Cardiac muscle cell (in vitro differentiated cells and primary cell): ENCODE data around the gene HSPB1. TPM values are rescaled to one million over a fixed set of nuclear protein-coding genes. Genes with fewer than 3 reads are reported as not detected.
A peak's percentile ranks its signal among the peaks of the same experiment; 100 is the strongest.
"Not testable (repeated sequence)": the region's sequence is repeated elsewhere in the genome, so short reads cannot be mapped to it uniquely, and the experiment has no call there.

Experiments
- DNase-seq, 2 donors: peaks; one replicate each; pipeline versions ENCODE4 v3.0.0 to v3.0.0-alpha.2; 2010 to 2017; ENCODE audit warnings: low read depth in 1 of 2, low spot score in 1 of 2
- H3K27ac ChIP-seq: fragments of 200-600 bp; sonication (generic); 2 replicates; pipeline ENCODE4 v1.5.1; 2016
- H3K27me3 ChIP-seq: fragments of 200-600 bp; sonication (generic); 2 replicates; pipeline ENCODE4 v1.6.0; 2016; ENCODE audit warnings: control low read depth
- H3K36me3 ChIP-seq: fragments of 200-600 bp; sonication (generic); 2 replicates; pipeline ENCODE4 v1.5.1; 2016; ENCODE audit warnings: control low read depth
- H3K4me1 ChIP-seq: fragments of 200-600 bp; sonication (generic); 2 replicates; pipeline ENCODE4 v1.8.1; 2017; ENCODE audit warnings: low read depth, mild to moderate bottlenecking, mixed run types
- H3K4me3 ChIP-seq: fragments of 200-600 bp; sonication (generic); 2 replicates; pipeline ENCODE4 v1.5.1; 2016; ENCODE audit warnings: mild to moderate bottlenecking
- H3K9me3 ChIP-seq: fragments of 200-600 bp; sonication (generic); 2 replicates; pipeline ENCODE4 v1.5.1; 2017; ENCODE audit warnings: low read depth, mild to moderate bottlenecking, control low read depth
- polyA plus RNA-seq: library from polyadenylated mRNA; unstranded; fragments of >200 nt; fragmentation: Nextera tagmentation; extraction: Ambion mirVana; gene quantifications from 2 replicates; pipeline ENCODE4 v1.2.1, GENCODE V29; 2016
- total RNA-seq: library from RNA; depleted of rRNA; stranded (reverse); fragments of >200 nt; gene quantifications from 2 replicates; pipeline ENCODE4 v1.2.3, GENCODE V29; 2016
- TF ChIP-seq, protein P1 (sequence below): IDR thresholded peaks from 2 replicates; pipeline ENCODE4 v1.5.1; 2012; ENCODE audit warnings: low read depth, mild to moderate bottlenecking, low read length

HSPB1 gene
- total and polyA plus RNA-seq, 2 experiments from 2014 or later, result 1,267 to 3,793 TPM

DNA sequence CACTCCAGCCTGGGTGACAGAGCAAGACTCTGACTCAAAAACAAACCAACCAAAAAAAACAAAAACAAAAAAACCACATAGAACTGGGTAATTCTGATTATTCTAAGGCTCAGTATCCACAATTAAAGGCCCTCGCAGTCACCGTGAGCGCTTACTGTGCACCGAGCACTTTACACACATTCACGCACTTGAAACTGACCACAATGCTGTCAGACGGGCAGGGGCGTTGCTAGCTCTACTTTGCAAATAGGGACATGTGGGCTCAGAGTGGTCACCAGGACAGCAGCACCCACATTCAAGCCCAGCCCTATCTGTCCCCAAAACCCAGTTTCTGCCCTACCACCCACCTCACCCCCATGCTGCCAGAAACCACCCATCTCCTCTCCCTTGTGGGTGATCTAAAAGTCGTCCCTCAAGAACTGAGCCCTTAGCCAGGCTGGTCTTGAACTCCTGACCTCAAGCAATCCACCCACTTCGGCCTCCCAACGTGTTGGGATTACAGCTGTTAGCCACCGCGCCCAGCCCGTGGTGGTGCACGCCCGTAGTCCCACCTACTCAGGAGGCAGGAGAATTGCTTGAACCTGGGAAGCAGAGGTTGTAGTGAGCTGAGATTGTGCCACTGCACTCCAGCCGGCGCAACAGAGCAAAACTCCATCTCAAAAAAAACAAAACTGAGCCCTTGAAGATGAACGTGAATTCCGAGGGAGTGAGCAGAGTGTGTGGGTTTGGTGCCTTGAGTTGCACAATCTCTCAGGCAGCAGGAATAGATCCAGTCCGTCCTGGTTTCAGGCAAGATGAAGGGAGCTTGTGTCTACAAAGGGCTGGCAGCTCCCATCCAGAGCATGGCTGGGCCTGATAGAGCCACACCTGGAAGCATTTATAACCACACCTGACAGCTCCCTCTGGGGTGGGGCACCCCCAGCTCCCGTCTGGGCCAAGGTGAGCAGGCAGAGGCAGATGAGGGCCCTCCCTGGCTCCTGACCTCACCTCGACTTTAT, 5.4 kb upstream of the HSPB1 start:
- Histone ChIP-seq H3K4me1 (peaks cover 4% of the 10 kb centered on the region), H3K27me3 (no peaks in the 10 kb centered on the region), H3K36me3 (no peaks in the 10 kb centered on the region), H3K27ac (peak overlapping the region; percentile 13), H3K9me3 (no peaks in the 10 kb centered on the region), H3K4me3 (no peak overlapping the region)
- peak in 1 of 2 donors; percentile 95 for DNase-seq
- TF ChIP-seq, protein P1, sequence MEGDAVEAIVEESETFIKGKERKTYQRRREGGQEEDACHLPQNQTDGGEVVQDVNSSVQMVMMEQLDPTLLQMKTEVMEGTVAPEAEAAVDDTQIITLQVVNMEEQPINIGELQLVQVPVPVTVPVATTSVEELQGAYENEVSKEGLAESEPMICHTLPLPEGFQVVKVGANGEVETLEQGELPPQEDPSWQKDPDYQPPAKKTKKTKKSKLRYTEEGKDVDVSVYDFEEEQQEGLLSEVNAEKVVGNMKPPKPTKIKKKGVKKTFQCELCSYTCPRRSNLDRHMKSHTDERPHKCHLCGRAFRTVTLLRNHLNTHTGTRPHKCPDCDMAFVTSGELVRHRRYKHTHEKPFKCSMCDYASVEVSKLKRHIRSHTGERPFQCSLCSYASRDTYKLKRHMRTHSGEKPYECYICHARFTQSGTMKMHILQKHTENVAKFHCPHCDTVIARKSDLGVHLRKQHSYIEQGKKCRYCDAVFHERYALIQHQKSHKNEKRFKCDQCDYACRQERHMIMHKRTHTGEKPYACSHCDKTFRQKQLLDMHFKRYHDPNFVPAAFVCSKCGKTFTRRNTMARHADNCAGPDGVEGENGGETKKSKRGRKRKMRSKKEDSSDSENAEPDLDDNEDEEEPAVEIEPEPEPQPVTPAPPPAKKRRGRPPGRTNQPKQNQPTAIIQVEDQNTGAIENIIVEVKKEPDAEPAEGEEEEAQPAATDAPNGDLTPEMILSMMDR, result no peak

DNA sequence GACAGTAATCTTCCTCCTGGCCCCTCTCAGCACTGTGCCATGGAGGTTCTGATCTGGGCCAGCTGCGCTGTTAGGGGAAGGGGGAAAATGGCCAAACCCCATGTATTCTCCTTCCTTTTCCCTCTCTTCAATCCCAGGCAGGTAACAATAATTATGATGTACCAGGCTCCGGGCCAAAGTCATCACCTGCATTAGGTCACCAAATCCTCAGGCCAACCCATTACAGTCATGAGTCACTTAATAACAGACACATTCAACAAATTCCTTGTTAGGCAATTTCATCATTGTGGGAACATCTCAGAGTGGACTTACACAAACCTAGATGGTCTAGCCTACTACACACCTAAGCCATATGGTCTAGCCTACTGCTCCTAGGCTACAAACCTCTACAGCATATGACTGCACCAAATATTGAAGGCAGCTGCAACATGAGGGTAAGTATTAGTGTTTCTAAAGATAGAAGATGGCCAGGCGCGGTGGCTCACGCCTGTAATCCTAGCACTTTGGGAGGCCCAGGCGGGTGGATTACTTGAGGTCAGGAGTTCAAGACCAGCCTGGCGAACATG, 2.2 kb upstream of the HSPB1 start:
- no peak overlapping the region for H3K27ac ChIP-seq
- peak in 1 of 2 donors; percentile 59 for DNase-seq
- peaks cover 5% of the 10 kb centered on the region for H3K36me3 ChIP-seq
- no peaks in the 10 kb centered on the region for H3K4me1 ChIP-seq
- TF ChIP-seq, protein P1, result no peak
- H3K27me3 ChIP-seq, result no peaks in the 10 kb centered on the region
- no peak overlapping the region for H3K4me3 ChIP-seq
- H3K9me3 ChIP-seq, result no peaks in the 10 kb centered on the region

DNA sequence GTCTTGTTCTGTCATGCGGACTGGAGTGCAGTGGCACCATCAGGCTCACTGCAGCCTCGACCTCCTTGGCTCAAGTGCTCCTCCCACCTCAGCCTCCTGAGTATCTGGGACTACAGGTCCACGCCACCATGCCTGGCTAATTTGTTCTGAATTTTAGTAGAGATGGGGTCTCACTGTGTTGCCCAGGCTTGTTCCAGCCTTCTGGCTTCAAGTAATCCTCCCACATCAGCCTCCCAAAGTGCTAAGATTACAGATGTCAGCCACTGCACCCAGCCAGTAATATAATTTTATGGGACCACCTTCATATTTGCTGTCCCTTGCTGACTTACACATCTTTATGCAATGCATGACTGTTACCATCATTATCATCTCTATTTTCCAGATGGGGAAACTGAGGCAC, 1.5 kb upstream of the HSPB1 start:
- DNase-seq, result no peak
- H3K27ac ChIP-seq, result no peak overlapping the region
- peaks cover under 1% of the 10 kb centered on the region for H3K4me1 ChIP-seq
- TF ChIP-seq, protein P1, result no peak
- no peaks in the 10 kb centered on the region for H3K9me3 ChIP-seq
- no peaks in the 10 kb centered on the region for H3K27me3 ChIP-seq
- peaks cover 5% of the 10 kb centered on the region for H3K36me3 ChIP-seq
- H3K4me3 ChIP-seq, result no peak overlapping the region

DNA sequence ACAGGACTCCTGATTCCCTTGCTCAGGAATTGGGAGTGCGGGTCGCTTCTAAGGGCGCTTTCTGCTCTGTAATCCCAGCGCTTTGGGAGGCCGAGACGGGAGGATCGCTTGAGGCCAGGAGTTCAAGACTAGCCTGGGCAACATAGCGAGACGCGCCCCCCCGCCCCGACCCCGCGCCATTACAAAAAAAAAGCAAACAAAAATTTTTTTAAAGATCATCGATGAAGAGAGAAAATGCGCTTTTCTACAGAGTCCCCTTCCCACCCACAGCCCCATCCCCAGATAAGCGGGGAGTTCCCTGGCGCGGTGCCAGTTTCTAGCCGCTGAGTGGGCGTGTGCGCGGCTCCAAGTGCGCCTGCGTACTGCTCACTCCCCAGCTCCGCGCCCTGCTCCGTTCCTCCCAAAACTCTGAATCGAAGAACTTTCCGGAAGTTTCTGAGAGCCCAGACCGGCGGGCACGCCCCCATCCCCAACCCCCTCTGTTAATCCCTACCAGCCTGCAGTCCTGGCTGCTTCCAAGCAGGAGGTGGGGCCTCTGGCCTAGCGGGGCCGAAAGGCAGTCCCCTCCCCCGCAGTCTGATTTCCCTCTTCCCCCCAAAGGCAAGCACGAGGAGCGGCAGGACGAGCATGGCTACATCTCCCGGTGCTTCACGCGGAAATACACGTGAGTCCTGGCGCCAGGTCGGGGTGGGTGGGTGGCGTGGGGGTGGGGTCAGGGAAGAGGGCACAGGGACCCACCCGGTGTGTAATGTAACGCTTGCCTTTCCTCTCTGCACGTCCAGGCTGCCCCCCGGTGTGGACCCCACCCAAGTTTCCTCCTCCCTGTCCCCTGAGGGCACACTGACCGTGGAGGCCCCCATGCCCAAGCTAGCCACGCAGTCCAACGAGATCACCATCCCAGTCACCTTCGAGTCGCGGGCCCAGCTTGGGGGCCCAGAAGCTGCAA, 1.0 kb downstream of the HSPB1 start:
- peak; percentile 92 to 97 for DNase-seq
- Histone ChIP-seq H3K36me3 (peaks cover 5% of the 10 kb centered on the region), H3K4me3 (peak overlapping the region; percentile 65), H3K9me3 (no peaks in the 10 kb centered on the region), H3K27ac (peak overlapping the region; percentile 91), H3K27me3 (no peaks in the 10 kb centered on the region), H3K4me1 (peaks cover 15% of the 10 kb centered on the region)
- TF ChIP-seq, protein P1, result no peak

DNA sequence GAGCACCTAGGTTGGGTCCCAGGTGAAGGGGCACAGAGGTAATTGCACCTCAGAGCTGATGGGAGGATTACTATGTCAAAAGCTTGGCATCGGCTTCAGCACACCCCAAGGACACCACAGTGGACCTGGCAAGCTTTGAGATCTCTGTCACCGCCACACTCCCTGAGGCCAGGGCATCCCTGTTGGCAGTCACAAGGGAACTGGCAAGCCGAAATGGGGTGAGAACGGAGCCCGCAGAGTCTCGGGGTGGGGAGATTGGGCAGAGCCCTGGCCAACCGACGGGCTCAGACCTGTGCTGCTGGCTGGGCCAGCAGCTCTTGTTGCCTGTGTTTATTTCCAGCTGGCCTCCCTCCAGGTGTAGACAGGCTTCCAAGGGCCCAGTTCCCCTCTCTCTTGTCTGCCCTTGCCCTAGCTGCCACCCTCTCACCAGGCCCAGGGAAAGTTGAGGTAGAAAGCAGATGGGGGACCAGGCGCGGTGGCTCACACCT, 2.5 kb downstream of the HSPB1 start:
- H3K27me3 ChIP-seq, result no peaks in the 10 kb centered on the region
- TF ChIP-seq, protein P1, result no peak
- H3K36me3 ChIP-seq, result peaks cover 5% of the 10 kb centered on the region
- DNase-seq, result peak in 1 of 2 donors; percentile 25
- no peaks in the 10 kb centered on the region for H3K9me3 ChIP-seq
- peak overlapping the region; percentile 54 for H3K27ac ChIP-seq
- no peak overlapping the region for H3K4me3 ChIP-seq
- H3K4me1 ChIP-seq, result peaks cover 15% of the 10 kb centered on the region

DNA sequence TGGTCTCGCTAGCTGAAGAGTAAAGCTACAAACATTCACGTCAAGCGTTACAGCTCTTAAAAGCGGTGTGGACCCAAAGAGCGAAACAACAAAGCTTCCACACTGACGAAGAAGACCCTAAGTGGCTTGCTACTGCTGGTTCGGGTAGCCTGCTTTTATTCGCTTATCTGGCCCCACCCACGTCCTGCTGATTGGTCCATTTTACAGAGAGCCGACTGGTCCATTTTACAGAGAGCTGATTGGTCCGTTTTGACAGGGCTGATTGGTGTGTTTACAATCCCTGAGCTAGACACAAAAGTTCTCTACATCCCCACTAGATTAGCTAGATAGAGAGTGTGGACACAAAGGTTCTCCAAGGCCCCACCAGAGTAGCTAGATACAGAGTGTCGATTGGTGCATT, 6.4 kb downstream of the HSPB1 start:
- H3K4me1 ChIP-seq, result peaks cover 15% of the 10 kb centered on the region

DNA sequence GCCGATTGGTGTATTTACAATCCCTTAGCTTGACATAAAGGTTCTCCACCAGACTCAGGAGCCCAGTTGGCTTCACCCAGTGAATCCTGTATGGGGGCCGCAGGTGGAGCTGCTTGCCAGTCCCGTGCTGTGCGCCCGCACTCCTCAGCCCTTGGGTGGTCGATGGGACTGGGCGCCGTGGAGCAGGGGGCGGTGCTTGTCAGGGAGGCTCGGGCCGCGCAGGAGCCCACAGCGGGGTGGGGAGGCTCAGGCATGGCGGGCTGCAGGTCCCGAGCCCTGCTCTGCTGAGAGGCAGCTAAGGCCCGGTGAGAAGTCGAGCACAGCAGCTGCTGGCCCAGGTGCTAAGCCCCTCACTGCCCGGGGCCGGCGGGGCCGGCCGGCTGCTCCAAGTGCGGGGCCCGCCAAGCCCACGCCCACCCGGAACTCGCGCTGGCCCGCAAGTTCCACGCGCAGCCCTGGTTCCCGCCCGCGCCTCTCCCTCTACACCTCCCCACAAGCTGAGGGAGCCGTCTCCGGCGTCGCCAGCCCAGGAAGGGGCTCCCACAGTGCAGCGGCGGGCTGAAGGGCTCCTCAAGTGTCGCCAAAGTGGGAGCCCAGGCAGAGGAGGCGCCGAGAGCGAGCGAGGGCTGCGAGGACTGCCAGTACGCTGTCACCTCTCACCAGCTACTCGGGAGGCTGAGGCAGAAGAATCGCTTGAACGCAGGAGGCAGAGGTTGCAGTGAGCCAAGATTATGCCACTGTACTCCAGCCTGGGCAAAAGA, 7.0 kb downstream of the HSPB1 start:
- H3K27me3 ChIP-seq, H3K27ac ChIP-seq, H3K9me3 ChIP-seq, H3K4me3 ChIP-seq, H3K36me3 ChIP-seq, DNase-seq: not testable (repeated sequence)
- peaks cover 15% of the 10 kb centered on the region for H3K4me1 ChIP-seq

More for the DNA sequence above, 6.4 kb downstream of the HSPB1 start:
- not testable (repeated sequence) for H3K36me3 ChIP-seq, DNase-seq, H3K4me3 ChIP-seq, H3K9me3 ChIP-seq, H3K27ac ChIP-seq, H3K27me3 ChIP-seq
